ENCODE data around the gene EXOC3L2.
A peak's percentile ranks its signal among the peaks of the same experiment; 100 is the strongest.
"Not testable (repeated sequence)": the region's sequence is repeated elsewhere in the genome, so short reads cannot be mapped to it uniquely, and the experiment has no call there.

EXOC3L2 gene

GRCh38 chr19:45245334-45245787 is at the start of gene EXOC3L2:
TSS of gene EXOC3L2 (minus strand) at chr19:45245407. CDS start at chr19:45239045, 6,362 bp downstream.
- DNase-seq, result no peak

GRCh38 chr19:45294291-45295029 is 49.3 kb upstream of the EXOC3L2 start:
- no peak for DNase-seq

- DNase-seq, result peak; percentile 65
These were observed 48.5 kb upstream of the EXOC3L2 start for GRCh38 chr19:45293682-45294081.

- no peak for DNase-seq
These were observed 46.6 kb upstream of the EXOC3L2 start for GRCh38 chr19:45291834-45292233.

- DNase-seq, result no peak
These were observed 45.2 kb upstream of the EXOC3L2 start for GRCh38 chr19:45290381-45290931.

GRCh38 chr19:45283443-45284033 is 38.3 kb upstream of the EXOC3L2 start:
- no peak for DNase-seq

- DNase-seq, result no peak
These were observed 35.3 kb upstream of the EXOC3L2 start for GRCh38 chr19:45280471-45280961.

- DNase-seq, result no peak
These were observed 34.5 kb upstream of the EXOC3L2 start for GRCh38 chr19:45279587-45280192.

- DNase-seq, result no peak
These were observed 32.9 kb upstream of the EXOC3L2 start for GRCh38 chr19:45278087-45278486.

GRCh38 chr19:45276284-45276687 is 31.1 kb upstream of the EXOC3L2 start:
- no peak for DNase-seq

- no peak for DNase-seq
These were observed 30.3 kb upstream of the EXOC3L2 start for GRCh38 chr19:45275370-45275971.

- no peak for DNase-seq
These were observed 28.3 kb upstream of the EXOC3L2 start for GRCh38 chr19:45273521-45273855.

- DNase-seq, result no peak
These were observed 26.5 kb upstream of the EXOC3L2 start for GRCh38 chr19:45271735-45272108.

GRCh38 chr19:45271098-45271734 is 26.0 kb upstream of the EXOC3L2 start:
- no peak for DNase-seq

GRCh38 chr19:45269939-45270338 is 24.7 kb upstream of the EXOC3L2 start:
- not testable (repeated sequence) for DNase-seq

- DNase-seq, result no peak
These were observed 22.1 kb upstream of the EXOC3L2 start for GRCh38 chr19:45267296-45267695.

GRCh38 chr19:45265375-45265774 is 20.2 kb upstream of the EXOC3L2 start:
- DNase-seq, result no peak

- DNase-seq, result no peak
These were observed 19.6 kb upstream of the EXOC3L2 start for GRCh38 chr19:45264781-45265317.

- DNase-seq, result no peak
These were observed 17.8 kb upstream of the EXOC3L2 start for GRCh38 chr19:45263013-45263412.

- no peak for DNase-seq
These were observed 17.4 kb upstream of the EXOC3L2 start for GRCh38 chr19:45262570-45262969.

- no peak for DNase-seq
These were observed 13.7 kb upstream of the EXOC3L2 start for GRCh38 chr19:45258862-45259261.

GRCh38 chr19:45256836-45257235 is 11.6 kb upstream of the EXOC3L2 start:
- DNase-seq, result no peak

All from activated effector memory CD4-positive, alpha-beta T cell treated with anti-CD3 and anti-CD28 coated beads, Interleukin-2, amount 50 U/mL, for 16 hours (primary cell).